ENCODE data around the gene CPB1. TPM values are rescaled to one million over a fixed set of nuclear protein-coding genes. Genes with fewer than 3 reads are reported as not detected.

The CPB1 gene
- total and polyA plus RNA-seq, 2 of the 8 experiments (the other 6 are each of a cell fraction or from before 2014, with no cell fraction given), result not detected

GRCh38 chr3:148800414-148800813 lies 27.2 kb upstream of the CPB1 start:
- POLR2A ChIA-PET (ENCODE audit: partially characterized antibody), result no interaction called here

More at GRCh38 chr3:148800414-148800813, 27.2 kb upstream of the CPB1 start:
- Histone ChIP-seq H2BK5ac (ENCODE audit: low read depth, low read length) (no peak overlapping the region), H3K36me3 (ENCODE audit: control insufficient read depth in 2 of 4, insufficient read depth in 4 of 4, low read length in 3 of 4) (no peaks in the 10 kb centered on the region), H3K4me3 (ENCODE audit: extremely low read depth in 1 of 4, insufficient read depth in 2 of 4, low read depth in 3 of 4, low read length in 4 of 4) (no peak overlapping the region), H3K14ac (ENCODE audit: insufficient read length) (no peak overlapping the region), H3K9me3 (ENCODE audit: insufficient read depth in 2 of 2, low read depth in 1 of 2, low read length in 1 of 2) (no peaks in the 10 kb centered on the region), H2BK20ac (ENCODE audit: low read length) (no peak overlapping the region), H3K23me2 (ENCODE audit: low read depth, low read length) (no peaks in the 10 kb centered on the region), H2AK5ac (ENCODE audit: low read depth, low read length) (no peak overlapping the region), H3K4me2 (ENCODE audit: insufficient read depth in 1 of 2, low read depth in 2 of 2, low read length in 2 of 2) (no peak overlapping the region), H4K8ac (ENCODE audit: extremely low read depth, insufficient read depth, low read length) (no peak overlapping the region), H3K79me2 (ENCODE audit: control insufficient read depth in 1 of 2, insufficient read depth in 2 of 2, low read length in 2 of 2) (no peaks in the 10 kb centered on the region), H4K91ac (replicated peaks; ENCODE audit: insufficient read length, low read length) (no peak overlapping the region), H3K18ac (ENCODE audit: extremely low read depth, low read length) (no peak overlapping the region), H4K20me1 (replicated peaks in 1 of 2; ENCODE audit: control insufficient read depth in 1 of 2, insufficient read depth in 2 of 2, low read length in 2 of 2) (no peaks in the 10 kb centered on the region), H3K4me1 (replicated peaks in 1 of 4; ENCODE audit: control insufficient read depth in 3 of 4, insufficient read depth in 4 of 4, low read length in 3 of 4) (peaks cover 0 to 11% (median 4%) of the 10 kb centered on the region in 4 experiments; a peak in 3 of 7 replicates), H2AFZ (ENCODE audit: low read length) (no peak overlapping the region), H2BK120ac (replicated peaks; ENCODE audit: low read depth, low read length) (no peak overlapping the region), H3K79me1 (ENCODE audit: low read depth, low read length) (no peaks in the 10 kb centered on the region), H3K23ac (ENCODE audit: insufficient read length) (no peak overlapping the region), H3K27me3 (replicated peaks in 1 of 4; ENCODE audit: control insufficient read depth in 3 of 4, extremely low read depth in 1 of 4, insufficient read depth in 3 of 4, low read length in 3 of 4) (no peaks in the 10 kb centered on the region), H3K4ac (replicated peaks; ENCODE audit: insufficient read length, low read depth, low read length) (no peak overlapping the region), H4K5ac (ENCODE audit: insufficient read length, low read depth, low read length) (no peak overlapping the region), H3K56ac (replicated peaks; ENCODE audit: insufficient read length, low read depth, low read length) (no peak overlapping the region), H3K9ac (replicated peaks in 1 of 4; ENCODE audit: extremely low read depth in 1 of 4, low read depth in 3 of 4, low read length in 3 of 4) (no peak overlapping the region), H2BK12ac (ENCODE audit: low read depth, low read length) (no peak overlapping the region), H2BK15ac (ENCODE audit: low read length) (no peak overlapping the region), H3K27ac (ENCODE audit: low read depth, low read length) (no peak overlapping the region)
- WGBS, 2 experiments (ENCODE audit: extremely low coverage in 1 of 2, insufficient coverage in 1 of 2, insufficient read length in 1 of 2, insufficient replicate concordance in 2 of 2, low coverage in 1 of 2, low lambda C conversion rate in 2 of 2, missing lambda C conversion rate in 1 of 2), result 96% methylated on average over 1 of the region's 1 CpG; no CpG with 5 or more reads in 1 of the 2 experiments
- DNase-seq (ENCODE audit: low read depth in 1 of 2, low spot score in 2 of 2) (no peak), FAIRE-seq (no peak)
- TF ChIP-seq ASH2L (IDR thresholded peaks at IDR 0.05; ENCODE audit: low read length) (no peak), CBX5 (IDR thresholded peaks at IDR 0.05; ENCODE audit: low read depth, low read length) (no peak), EGR1 (IDR thresholded peaks at IDR 0.05; ENCODE audit: borderline replicate concordance, low read depth, low read length) (no peak), POLR2A (IDR thresholded peaks at IDR 0.05; ENCODE audit: control extremely low read depth in 1 of 2, low read depth in 2 of 2, low read length in 2 of 2) (no peak), NANOG (IDR thresholded peaks at IDR 0.05; ENCODE audit: insufficient read depth, low read depth, low read length, poor library complexity, severe bottlenecking) (no peak)
- CTCF ChIA-PET (ENCODE audit: partially characterized antibody), result no interaction called here
